SK-N-SH (cell line): ENCODE measurements around the gene IGFBPL1.

ENCODE experiments used
- EP300 ChIP-seq, 2 experiments: IDR thresholded peaks; 2 replicates each; pipeline versions ENCODE4 v1.4.0 to v1.6.1; 2012; ENCODE audit warnings: borderline replicate concordance in 1 of 2, low read depth in 1 of 2, low read length in 1 of 2
- EZH2phosphoT487 ChIP-seq: fragments of 200-600 bp; sonication (generic); IDR thresholded peaks from 2 replicates; pipeline ENCODE4 v1.6.1; 2017; ENCODE audit warnings: low read depth, mixed run types, mild to moderate bottlenecking, antibody characterized with exemption, moderate library complexity, borderline replicate concordance
- FOXM1 ChIP-seq: IDR thresholded peaks from 2 replicates; pipeline ENCODE4 v1.4.0; 2012; ENCODE audit warnings: low read depth, mild to moderate bottlenecking
- RXRA ChIP-seq: IDR thresholded peaks from 2 replicates; pipeline ENCODE4 v1.4.0; 2012; ENCODE audit warnings: low read depth, mild to moderate bottlenecking, borderline replicate concordance
- TAF1 ChIP-seq: IDR thresholded peaks from 2 replicates; pipeline ENCODE4 v1.6.1; 2012; ENCODE audit warnings: low read depth, mild to moderate bottlenecking, low read length, moderate library complexity, borderline replicate concordance
- YY1 ChIP-seq: IDR thresholded peaks from 2 replicates; pipeline ENCODE4 v1.4.0; 2012; ENCODE audit warnings: low read depth, mild to moderate bottlenecking
- TF ChIP-seq, protein P1 (sequence below): IDR thresholded peaks from 2 replicates; pipeline ENCODE4 v1.4.0; 2012; ENCODE audit warnings: low read depth, borderline replicate concordance
- TF ChIP-seq, protein P2 (sequence below): fragments of 200-600 bp; sonication (generic); IDR thresholded peaks from 2 replicates; pipeline ENCODE4 v1.6.1; 2017; ENCODE audit warnings: antibody characterized with exemption, mild to moderate bottlenecking, moderate library complexity
- TF ChIP-seq, protein P3 (sequence below): fragments of 150-350 bp; IDR thresholded peaks from 2 replicates; pipeline ENCODE4 v1.6.1; 2017; ENCODE audit warnings: antibody characterized with exemption, low read length, low read depth, borderline replicate concordance

DNA sequence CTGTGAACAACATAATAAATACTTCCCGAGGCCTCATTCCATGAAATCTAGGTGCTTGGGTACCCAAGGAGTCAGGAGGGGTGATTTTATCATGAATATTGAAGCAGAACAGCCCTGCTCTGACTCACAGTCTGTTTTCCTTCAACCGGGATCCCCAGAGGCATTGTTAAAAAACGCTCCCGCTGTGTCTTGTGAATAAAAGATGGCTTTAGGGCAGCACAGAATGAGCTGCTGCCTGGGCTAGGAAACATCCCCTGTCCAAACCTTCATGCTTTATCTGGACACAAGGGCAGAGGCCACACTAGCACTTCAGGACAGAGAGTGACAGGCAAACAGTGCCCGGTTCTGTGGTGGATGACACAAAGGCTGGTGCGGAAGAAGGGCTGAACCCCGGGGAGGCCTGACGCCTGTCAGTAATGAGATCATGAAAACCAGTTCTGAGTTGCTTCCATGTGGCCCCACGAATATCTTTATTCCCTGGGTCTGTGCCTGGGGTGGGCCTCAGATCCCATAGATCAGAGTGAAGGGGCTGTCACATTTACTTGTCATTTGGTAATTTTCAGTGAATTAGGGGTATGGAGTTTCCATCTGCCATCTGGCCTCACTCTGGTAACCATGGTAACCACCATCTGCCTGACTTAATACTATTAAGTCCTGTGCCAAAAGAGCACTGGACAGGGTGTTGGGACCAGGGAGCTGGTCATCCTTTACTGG lies 2.6 kb downstream of the IGFBPL1 start:
- TF ChIP-seq, protein P1, sequence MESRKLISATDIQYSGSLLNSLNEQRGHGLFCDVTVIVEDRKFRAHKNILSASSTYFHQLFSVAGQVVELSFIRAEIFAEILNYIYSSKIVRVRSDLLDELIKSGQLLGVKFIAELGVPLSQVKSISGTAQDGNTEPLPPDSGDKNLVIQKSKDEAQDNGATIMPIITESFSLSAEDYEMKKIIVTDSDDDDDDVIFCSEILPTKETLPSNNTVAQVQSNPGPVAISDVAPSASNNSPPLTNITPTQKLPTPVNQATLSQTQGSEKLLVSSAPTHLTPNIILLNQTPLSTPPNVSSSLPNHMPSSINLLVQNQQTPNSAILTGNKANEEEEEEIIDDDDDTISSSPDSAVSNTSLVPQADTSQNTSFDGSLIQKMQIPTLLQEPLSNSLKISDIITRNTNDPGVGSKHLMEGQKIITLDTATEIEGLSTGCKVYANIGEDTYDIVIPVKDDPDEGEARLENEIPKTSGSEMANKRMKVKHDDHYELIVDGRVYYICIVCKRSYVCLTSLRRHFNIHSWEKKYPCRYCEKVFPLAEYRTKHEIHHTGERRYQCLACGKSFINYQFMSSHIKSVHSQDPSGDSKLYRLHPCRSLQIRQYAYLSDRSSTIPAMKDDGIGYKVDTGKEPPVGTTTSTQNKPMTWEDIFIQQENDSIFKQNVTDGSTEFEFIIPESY: no peak
- TF ChIP-seq YY1: no peak
- no peak for TF ChIP-seq FOXM1
- TF ChIP-seq, protein P2, sequence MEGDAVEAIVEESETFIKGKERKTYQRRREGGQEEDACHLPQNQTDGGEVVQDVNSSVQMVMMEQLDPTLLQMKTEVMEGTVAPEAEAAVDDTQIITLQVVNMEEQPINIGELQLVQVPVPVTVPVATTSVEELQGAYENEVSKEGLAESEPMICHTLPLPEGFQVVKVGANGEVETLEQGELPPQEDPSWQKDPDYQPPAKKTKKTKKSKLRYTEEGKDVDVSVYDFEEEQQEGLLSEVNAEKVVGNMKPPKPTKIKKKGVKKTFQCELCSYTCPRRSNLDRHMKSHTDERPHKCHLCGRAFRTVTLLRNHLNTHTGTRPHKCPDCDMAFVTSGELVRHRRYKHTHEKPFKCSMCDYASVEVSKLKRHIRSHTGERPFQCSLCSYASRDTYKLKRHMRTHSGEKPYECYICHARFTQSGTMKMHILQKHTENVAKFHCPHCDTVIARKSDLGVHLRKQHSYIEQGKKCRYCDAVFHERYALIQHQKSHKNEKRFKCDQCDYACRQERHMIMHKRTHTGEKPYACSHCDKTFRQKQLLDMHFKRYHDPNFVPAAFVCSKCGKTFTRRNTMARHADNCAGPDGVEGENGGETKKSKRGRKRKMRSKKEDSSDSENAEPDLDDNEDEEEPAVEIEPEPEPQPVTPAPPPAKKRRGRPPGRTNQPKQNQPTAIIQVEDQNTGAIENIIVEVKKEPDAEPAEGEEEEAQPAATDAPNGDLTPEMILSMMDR: no peak
- peak in 1 of 2 experiments; percentile 79; a peak in 2 of 4 replicates for TF ChIP-seq EP300 (IDR thresholded peaks at IDR 0.05; ENCODE audit: borderline replicate concordance in 1 of 2, low read depth in 1 of 2, low read length in 1 of 2)
- no peak for TF ChIP-seq TAF1
- TF ChIP-seq, protein P3, sequence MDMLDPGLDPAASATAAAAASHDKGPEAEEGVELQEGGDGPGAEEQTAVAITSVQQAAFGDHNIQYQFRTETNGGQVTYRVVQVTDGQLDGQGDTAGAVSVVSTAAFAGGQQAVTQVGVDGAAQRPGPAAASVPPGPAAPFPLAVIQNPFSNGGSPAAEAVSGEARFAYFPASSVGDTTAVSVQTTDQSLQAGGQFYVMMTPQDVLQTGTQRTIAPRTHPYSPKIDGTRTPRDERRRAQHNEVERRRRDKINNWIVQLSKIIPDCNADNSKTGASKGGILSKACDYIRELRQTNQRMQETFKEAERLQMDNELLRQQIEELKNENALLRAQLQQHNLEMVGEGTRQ: no peak
- TF ChIP-seq EZH2phosphoT487: no peak
- TF ChIP-seq RXRA: no peak
